Natural killer cell (primary cell): ENCODE results near the gene ABCG1. TPM values are rescaled to one million over a fixed set of nuclear protein-coding genes. Genes with fewer than 3 reads are reported as not detected.

ENCODE experiments used
- ATAC-seq, 3 donors: fragments of 150-1000 bp in 2 of 3; fragments of 200-7000 bp in 1 of 3; cut with Tn5 transposase; 1 replicate in 1 of 3; 2 replicates in 2 of 3; pipeline ENCODE4 v1.10.0; 2021; ENCODE audit warnings: mild to moderate bottlenecking in 2 of 3, moderate library complexity in 2 of 3
- DNase-seq, 2 donors: peaks; one replicate each; pipeline versions ENCODE4 v3.0.0 to v3.0.0-alpha.2; 2013 to 2021; ENCODE audit warnings: mixed read lengths in 1 of 2
- H3K27ac ChIP-seq: one replicate; pipeline ENCODE4 v1.5.1; 2013; ENCODE audit warnings: mild to moderate bottlenecking, low read length
- H3K27me3 ChIP-seq: one replicate; pipeline ENCODE4 v1.6.1; 2013; ENCODE audit warnings: low read length; ENCODE audit not compliant: control insufficient read depth, insufficient read depth
- H3K36me3 ChIP-seq: one replicate; pipeline ENCODE4 v1.6.1; 2013; ENCODE audit warnings: low read length; ENCODE audit not compliant: control insufficient read depth, insufficient read depth
- H3K4me1 ChIP-seq: one replicate; pipeline ENCODE4 v1.6.1; 2013; ENCODE audit warnings: low read length; ENCODE audit not compliant: control insufficient read depth, insufficient read depth
- H3K4me3 ChIP-seq: one replicate; pipeline ENCODE4 v1.5.1; 2013; ENCODE audit warnings: low read length
- H3K9me3 ChIP-seq: one replicate; pipeline ENCODE4 v1.6.1; 2013; ENCODE audit warnings: low read length; ENCODE audit not compliant: control insufficient read depth, insufficient read depth
- H3K27ac Mint-ChIP-seq, 2 donors: one replicate each; pipeline ENCODE4 v1.8.0; 2022; ENCODE audit warnings: mild to moderate bottlenecking in 2 of 2, mixed read lengths in 2 of 2, moderate library complexity in 1 of 2
- H3K27me3 Mint-ChIP-seq, 2 donors: one replicate each; pipeline ENCODE4 v1.8.0; 2022; ENCODE audit warnings: low read depth in 2 of 2, mixed read lengths in 2 of 2
- H3K36me3 Mint-ChIP-seq: one replicate; pipeline ENCODE4 v1.8.0; 2022; ENCODE audit warnings: mixed read lengths
- H3K4me1 Mint-ChIP-seq, 2 donors: one replicate each; pipeline ENCODE4 v1.8.0; 2022; ENCODE audit warnings: mixed read lengths in 2 of 2
- H3K4me3 Mint-ChIP-seq: one replicate; pipeline ENCODE4 v1.8.0; 2022; ENCODE audit warnings: mild to moderate bottlenecking, moderate library complexity, mixed read lengths
- H3K9me3 Mint-ChIP-seq, 2 donors: one replicate each; pipeline ENCODE4 v1.8.0; 2022; ENCODE audit warnings: mixed read lengths in 2 of 2
- WGBS: methylation state at CpG from one replicate; pipeline ENCODE4 v1.1.7; 2013; ENCODE audit warnings: missing lambda C conversion rate; ENCODE audit not compliant: insufficient coverage; 5-methylcytosine and 5-hydroxymethylcytosine counted together
- intact Hi-C: fragments of 100-400 bp; cut with micrococcal nuclease; formaldehyde crosslinking; loops from one replicate; pipeline ENCODE4 v1.14.2; 2022
- total RNA-seq, 4 donors: library from RNA; stranded (reverse); fragments of 120-200 nt in 1 of 4; gene quantifications; one replicate each; pipeline versions ENCODE4 v1.2.3 to v1.2.4, GENCODE V29; 2013 to 2022
- TF ChIP-seq, protein P1 (sequence below): fragments of 200-600 bp; IDR thresholded peaks from one replicate; pipeline ENCODE4 v1.8.0; 2022; ENCODE audit warnings: antibody characterized with exemption

The ABCG1 gene
- total RNA-seq, 3 donors from 2014 or later (not counting 1 experiment from before 2014, with no cell fraction given), result 10.4 to 14.7 (median 13.8) TPM

DNA sequence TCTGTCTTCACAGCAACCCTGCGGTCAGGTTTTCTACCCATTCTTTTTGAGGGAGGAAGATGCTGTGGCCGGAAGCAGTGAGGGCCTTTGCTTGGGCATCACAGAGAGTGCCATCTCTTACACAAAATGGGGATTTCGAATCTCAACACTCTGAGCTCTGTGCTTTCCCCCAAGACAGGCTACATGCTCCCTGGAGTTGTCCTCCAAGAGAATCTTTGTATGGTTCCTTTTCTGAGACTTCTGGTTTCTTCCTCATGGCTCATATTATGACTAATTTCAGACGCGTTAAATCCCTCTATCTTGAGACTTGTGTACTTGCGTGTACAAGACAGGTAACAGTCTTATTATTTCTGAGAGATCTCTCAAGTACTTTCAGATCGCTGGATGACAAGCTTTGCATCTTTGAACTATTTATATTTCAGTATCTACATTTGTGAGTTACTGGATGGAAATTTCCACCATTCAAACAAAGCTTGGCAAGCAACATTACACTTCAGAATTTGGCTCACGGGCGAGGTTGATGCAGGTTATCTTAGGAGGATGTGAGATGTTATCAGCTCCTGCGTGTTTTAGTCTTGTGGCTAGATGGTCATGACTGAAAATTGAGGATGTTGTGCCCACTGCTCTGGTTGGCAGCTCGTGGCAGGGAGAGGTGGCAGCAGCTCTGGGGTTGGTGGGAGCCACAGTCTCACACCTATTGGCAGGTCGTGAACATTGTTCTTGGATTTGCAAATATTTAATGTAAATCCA, 19.4 kb downstream of the ABCG1 start:
- no peaks in the 10 kb centered on the region for H3K27me3 ChIP-seq
- peaks cover 47 to 59% of the 10 kb centered on the region in 2 donors for H3K4me1 Mint-ChIP-seq
- TF ChIP-seq, protein P1, sequence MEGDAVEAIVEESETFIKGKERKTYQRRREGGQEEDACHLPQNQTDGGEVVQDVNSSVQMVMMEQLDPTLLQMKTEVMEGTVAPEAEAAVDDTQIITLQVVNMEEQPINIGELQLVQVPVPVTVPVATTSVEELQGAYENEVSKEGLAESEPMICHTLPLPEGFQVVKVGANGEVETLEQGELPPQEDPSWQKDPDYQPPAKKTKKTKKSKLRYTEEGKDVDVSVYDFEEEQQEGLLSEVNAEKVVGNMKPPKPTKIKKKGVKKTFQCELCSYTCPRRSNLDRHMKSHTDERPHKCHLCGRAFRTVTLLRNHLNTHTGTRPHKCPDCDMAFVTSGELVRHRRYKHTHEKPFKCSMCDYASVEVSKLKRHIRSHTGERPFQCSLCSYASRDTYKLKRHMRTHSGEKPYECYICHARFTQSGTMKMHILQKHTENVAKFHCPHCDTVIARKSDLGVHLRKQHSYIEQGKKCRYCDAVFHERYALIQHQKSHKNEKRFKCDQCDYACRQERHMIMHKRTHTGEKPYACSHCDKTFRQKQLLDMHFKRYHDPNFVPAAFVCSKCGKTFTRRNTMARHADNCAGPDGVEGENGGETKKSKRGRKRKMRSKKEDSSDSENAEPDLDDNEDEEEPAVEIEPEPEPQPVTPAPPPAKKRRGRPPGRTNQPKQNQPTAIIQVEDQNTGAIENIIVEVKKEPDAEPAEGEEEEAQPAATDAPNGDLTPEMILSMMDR, result no peak
- peak overlapping the region; percentile 69 for H3K27ac ChIP-seq
- H3K36me3 Mint-ChIP-seq, result no peaks in the 10 kb centered on the region
- no peak overlapping the region for H3K4me3 ChIP-seq
- WGBS, result 30% methylated on average over 12 of the region's 12 CpGs
- H3K27me3 Mint-ChIP-seq, result peaks cover 0 to 4% of the 10 kb centered on the region in 2 donors
- peak in 1 of 2 donors; percentile 85 for DNase-seq
- H3K9me3 ChIP-seq, result no peaks in the 10 kb centered on the region
- H3K4me3 Mint-ChIP-seq, result peak overlapping the region; percentile 60
- peaks cover 68% of the 10 kb centered on the region for H3K4me1 ChIP-seq
- peak overlapping the region; percentile 75 to 93 for H3K27ac Mint-ChIP-seq
- no peaks in the 10 kb centered on the region for H3K9me3 Mint-ChIP-seq
- peak in 2 of 3 donors; percentile 9 to 30 for ATAC-seq
- intact Hi-C loops, result loop anchor here (5.0 kb wide), 1 partner anchor 86 kb away; no protein-coding TSS in a partner anchor
- no peaks in the 10 kb centered on the region for H3K36me3 ChIP-seq

DNA sequence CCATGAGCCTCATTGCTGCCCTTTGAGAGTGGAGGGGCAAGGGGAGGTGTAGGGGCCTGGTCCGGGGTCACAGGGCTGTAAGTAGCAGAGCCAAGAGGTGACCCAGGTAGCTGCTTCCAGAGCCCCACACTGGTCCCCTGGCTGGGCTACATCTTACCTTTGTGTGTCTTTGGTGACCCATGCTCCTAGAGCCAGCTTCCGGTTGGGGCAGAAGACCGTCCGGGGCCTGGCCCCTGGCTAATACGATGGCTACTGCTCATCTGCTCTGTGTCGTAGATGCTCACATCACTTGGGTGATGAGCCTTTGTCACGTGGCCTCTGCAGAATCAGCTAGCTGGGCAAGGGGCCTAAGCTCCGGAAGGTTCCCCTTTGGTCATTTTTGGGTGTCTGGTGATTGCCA, 20.6 kb downstream of the ABCG1 start:
- DNase-seq (no peak), ATAC-seq (no peak)
- Histone ChIP-seq H3K36me3 (no peaks in the 10 kb centered on the region), H3K27me3 (no peaks in the 10 kb centered on the region), H3K9me3 (no peaks in the 10 kb centered on the region), H3K27ac (no peak overlapping the region), H3K4me3 (no peak overlapping the region), H3K4me1 (peaks cover 56% of the 10 kb centered on the region)
- Mint-ChIP-seq H3K4me3 (no peak overlapping the region), H3K4me1 (peaks cover 35 to 47% of the 10 kb centered on the region in 2 donors), H3K27ac (peak overlapping the region in 1 of 2 donors; percentile 93), H3K36me3 (no peaks in the 10 kb centered on the region), H3K9me3 (no peaks in the 10 kb centered on the region), H3K27me3 (peaks cover 0 to 4% of the 10 kb centered on the region in 2 donors)
- 98% methylated on average over 8 of the region's 8 CpGs for WGBS
- intact Hi-C loops, result loop anchor here (5.0 kb wide), 1 partner anchor 87 kb away; no protein-coding TSS in a partner anchor
- TF ChIP-seq, protein P1, result no peak

DNA sequence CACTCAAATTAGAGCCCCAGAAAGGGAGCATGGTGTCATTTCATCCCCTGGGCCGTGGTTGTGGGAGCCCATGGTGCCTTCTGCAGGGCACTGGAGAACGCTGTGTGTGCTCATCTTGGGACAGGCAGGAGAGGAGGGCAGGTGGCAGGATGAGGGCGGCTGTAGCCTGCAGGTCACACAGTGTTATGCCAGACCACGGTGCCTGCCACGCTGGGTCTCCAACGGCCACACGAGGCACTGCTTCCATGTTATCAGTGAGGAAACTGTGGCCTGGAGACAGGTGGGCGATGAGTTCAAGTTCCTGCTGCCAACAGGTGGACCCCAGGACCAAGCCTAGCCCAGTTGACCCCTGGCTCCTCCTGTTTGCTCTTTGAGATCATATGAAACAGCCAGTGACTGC, 21.0 kb downstream of the ABCG1 start:
- no peaks in the 10 kb centered on the region for H3K9me3 ChIP-seq
- no peak overlapping the region for H3K4me3 ChIP-seq
- H3K27ac ChIP-seq, result no peak overlapping the region
- Mint-ChIP-seq H3K27ac (no peak overlapping the region), H3K36me3 (no peaks in the 10 kb centered on the region), H3K27me3 (peaks cover under 1 to 4% of the 10 kb centered on the region in 2 donors), H3K9me3 (no peaks in the 10 kb centered on the region), H3K4me3 (no peak overlapping the region), H3K4me1 (peaks cover 34 to 43% of the 10 kb centered on the region in 2 donors)
- intact Hi-C loops, result loop anchor here (5.0 kb wide), 1 partner anchor 88 kb away; no protein-coding TSS in a partner anchor
- H3K36me3 ChIP-seq, result no peaks in the 10 kb centered on the region
- peaks cover 53% of the 10 kb centered on the region for H3K4me1 ChIP-seq
- 83% methylated on average over 8 of the region's 8 CpGs for WGBS
- DNase-seq (no peak), ATAC-seq (no peak)
- H3K27me3 ChIP-seq, result no peaks in the 10 kb centered on the region
- TF ChIP-seq, protein P1, result no peak
